WTC11 (cell line): Measurements from ENCODE around the gene S100A13. TPM values are rescaled to one million over a fixed set of nuclear protein-coding genes. Genes with fewer than 3 reads are reported as not detected.
A peak's percentile ranks its signal among the peaks of the same experiment; 100 is the strongest.

ENCODE experiments used
- E2F5 ChIP-seq: sonication (generic); formaldehyde crosslinking; IDR thresholded peaks from 2 replicates; pipeline ENCODE4 v1.8.1; 2022; ENCODE audit warnings: mild to moderate bottlenecking, moderate library complexity, missing genetic modification reagents
- ESRRA ChIP-seq: sonication (generic); formaldehyde crosslinking; IDR thresholded peaks from 2 replicates; pipeline ENCODE4 v1.8.1; 2022; ENCODE audit warnings: mild to moderate bottlenecking, missing genetic modification reagents, borderline replicate concordance
- GRHL2 ChIP-seq: fragments of 250-450 bp; sonication (Bioruptor Pico); IDR thresholded peaks from 2 replicates; pipeline ENCODE4 v1.8.0; 2022; ENCODE audit warnings: mild to moderate bottlenecking, moderate library complexity; ENCODE audit not compliant: insufficient replicate concordance, severe bottlenecking
- GTF2I ChIP-seq: fragments of 250-450 bp; sonication (Bioruptor Pico); conservative IDR thresholded peaks from 2 replicates; pipeline ENCODE4 v1.4.0; 2021; ENCODE audit warnings: mild to moderate bottlenecking
- HMGXB4 ChIP-seq: sonication (generic); formaldehyde crosslinking; IDR thresholded peaks from 2 replicates; pipeline ENCODE4 v1.8.1; 2023; ENCODE audit warnings: mild to moderate bottlenecking, moderate library complexity, missing genetic modification reagents
- JUN ChIP-seq: sonication (generic); formaldehyde crosslinking; IDR thresholded peaks from 2 replicates; pipeline ENCODE4 v1.8.0; 2023; ENCODE audit warnings: mild to moderate bottlenecking, missing genetic modification reagents
- MLX ChIP-seq: sonication (generic); formaldehyde crosslinking; IDR thresholded peaks from 2 replicates; pipeline ENCODE4 v1.8.1; 2023; ENCODE audit warnings: mild to moderate bottlenecking, missing genetic modification reagents, moderate library complexity
- MYBL2 ChIP-seq: sonication (generic); formaldehyde crosslinking; IDR thresholded peaks from 2 replicates; pipeline ENCODE4 v1.8.1; 2023; ENCODE audit warnings: mild to moderate bottlenecking, moderate library complexity, missing genetic modification reagents
- NR1H2 ChIP-seq: sonication (generic); formaldehyde crosslinking; IDR thresholded peaks from 2 replicates; pipeline ENCODE4 v1.9.0; 2021; ENCODE audit warnings: mild to moderate bottlenecking, moderate library complexity, missing genetic modification reagents
- PREB ChIP-seq: sonication (generic); formaldehyde crosslinking; IDR thresholded peaks from 2 replicates; pipeline ENCODE4 v1.8.1; 2022; ENCODE audit warnings: mild to moderate bottlenecking, missing genetic modification reagents, moderate library complexity, borderline replicate concordance
- USF2 ChIP-seq: sonication (generic); formaldehyde crosslinking; IDR thresholded peaks from 2 replicates; pipeline ENCODE4 v1.8.1; 2023; ENCODE audit warnings: mild to moderate bottlenecking, missing genetic modification reagents, moderate library complexity
- ZNF121 ChIP-seq: sonication (generic); formaldehyde crosslinking; IDR thresholded peaks from 2 replicates; pipeline ENCODE4 v1.8.0; 2023; ENCODE audit warnings: missing genetic modification reagents
- ZNF219 ChIP-seq: sonication (generic); formaldehyde crosslinking; IDR thresholded peaks from 2 replicates; pipeline ENCODE4 v1.8.0; 2023; ENCODE audit warnings: missing genetic modification reagents, mild to moderate bottlenecking, borderline replicate concordance
- ZNF317 ChIP-seq: sonication (generic); formaldehyde crosslinking; IDR thresholded peaks from 2 replicates; pipeline ENCODE4 v1.8.1; 2023; ENCODE audit warnings: low read depth, mild to moderate bottlenecking, moderate library complexity, missing genetic modification reagents, borderline replicate concordance
- ZNF423 ChIP-seq: fragments of 250-450 bp; sonication (Bioruptor Pico); IDR thresholded peaks from 2 replicates; pipeline ENCODE4 v2.1.2; 2022; ENCODE audit warnings: mild to moderate bottlenecking, moderate library complexity
- total RNA-seq: library from RNA; stranded (reverse); gene quantifications from 3 replicates; pipeline ENCODE4 v1.2.3, GENCODE V29; 2021
- TF ChIP-seq, protein P1 (sequence below): sonication (generic); formaldehyde crosslinking; IDR thresholded peaks from 2 replicates; pipeline ENCODE4 v1.8.1; 2023; ENCODE audit warnings: mild to moderate bottlenecking, missing genetic modification reagents
- TF ChIP-seq, protein P2 (sequence below): sonication (generic); formaldehyde crosslinking; IDR thresholded peaks from 2 replicates; pipeline ENCODE4 v1.8.0; 2022; ENCODE audit warnings: mild to moderate bottlenecking, missing genetic modification reagents
- TF ChIP-seq, protein P3 (sequence below): sonication (generic); formaldehyde crosslinking; IDR thresholded peaks from 2 replicates; pipeline ENCODE4 v1.8.0; 2023; ENCODE audit warnings: missing genetic modification reagents

Gene S100A13
- total RNA-seq, 1 experiment from 2014 or later, result 68.4 TPM

DNA sequence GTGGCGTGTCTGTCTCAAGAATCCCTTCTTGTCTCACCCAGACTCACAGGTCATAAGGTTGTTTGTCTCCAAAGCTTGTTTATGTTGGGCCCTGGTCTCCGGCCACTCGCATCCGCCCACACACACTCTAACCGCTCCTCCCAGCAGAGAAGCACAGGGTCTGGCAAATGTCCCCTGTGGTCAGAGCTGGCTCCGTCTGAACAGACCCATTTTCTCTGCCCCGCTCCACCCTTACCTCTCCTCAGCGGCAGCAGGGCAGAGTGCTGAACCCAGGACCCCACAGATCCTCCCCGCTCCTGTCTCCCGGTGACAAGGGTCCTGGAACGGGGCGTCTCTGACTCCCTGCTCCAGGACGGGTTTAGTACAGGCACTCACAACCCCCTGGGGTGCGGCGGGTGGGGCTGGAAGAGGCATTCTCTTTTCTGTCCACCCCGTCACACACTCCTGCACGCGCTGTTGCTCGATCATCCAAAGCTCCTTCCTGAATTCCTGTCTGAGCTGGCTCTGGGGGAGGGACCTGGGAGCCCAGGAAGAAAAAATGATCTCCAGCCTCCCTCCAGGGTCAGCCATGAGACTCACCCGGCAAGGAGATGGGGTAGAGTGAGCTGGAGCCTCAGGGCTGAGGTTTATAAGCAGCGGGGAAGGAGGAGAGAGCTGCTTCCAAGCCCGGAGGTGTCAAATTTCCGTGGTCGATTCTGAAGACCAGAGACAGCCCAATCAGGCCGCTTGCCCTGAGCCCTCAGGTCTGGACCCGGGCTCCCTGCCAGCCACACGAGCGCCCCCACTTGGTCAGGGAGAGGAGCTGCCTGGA, at the start of gene S100A13 (continued):
- TF ChIP-seq E2F5, result no peak
- no peak for TF ChIP-seq MYBL2 (CRISPR knock-in tag)
- no peak for TF ChIP-seq JUN (CRISPR knock-in tag)
- TF ChIP-seq ZNF219 (CRISPR knock-in tag), result no peak
- TF ChIP-seq ZNF317 (CRISPR knock-in tag), result no peak
- TF ChIP-seq, protein P1, sequence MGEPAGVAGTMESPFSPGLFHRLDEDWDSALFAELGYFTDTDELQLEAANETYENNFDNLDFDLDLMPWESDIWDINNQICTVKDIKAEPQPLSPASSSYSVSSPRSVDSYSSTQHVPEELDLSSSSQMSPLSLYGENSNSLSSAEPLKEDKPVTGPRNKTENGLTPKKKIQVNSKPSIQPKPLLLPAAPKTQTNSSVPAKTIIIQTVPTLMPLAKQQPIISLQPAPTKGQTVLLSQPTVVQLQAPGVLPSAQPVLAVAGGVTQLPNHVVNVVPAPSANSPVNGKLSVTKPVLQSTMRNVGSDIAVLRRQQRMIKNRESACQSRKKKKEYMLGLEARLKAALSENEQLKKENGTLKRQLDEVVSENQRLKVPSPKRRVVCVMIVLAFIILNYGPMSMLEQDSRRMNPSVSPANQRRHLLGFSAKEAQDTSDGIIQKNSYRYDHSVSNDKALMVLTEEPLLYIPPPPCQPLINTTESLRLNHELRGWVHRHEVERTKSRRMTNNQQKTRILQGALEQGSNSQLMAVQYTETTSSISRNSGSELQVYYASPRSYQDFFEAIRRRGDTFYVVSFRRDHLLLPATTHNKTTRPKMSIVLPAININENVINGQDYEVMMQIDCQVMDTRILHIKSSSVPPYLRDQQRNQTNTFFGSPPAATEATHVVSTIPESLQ (CRISPR knock-in tag), result no peak
- TF ChIP-seq GTF2I (CRISPR knock-in tag), result no peak
- TF ChIP-seq, protein P2, sequence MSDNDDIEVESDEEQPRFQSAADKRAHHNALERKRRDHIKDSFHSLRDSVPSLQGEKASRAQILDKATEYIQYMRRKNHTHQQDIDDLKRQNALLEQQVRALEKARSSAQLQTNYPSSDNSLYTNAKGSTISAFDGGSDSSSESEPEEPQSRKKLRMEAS (CRISPR knock-in tag), result peak; percentile 69
- no peak for TF ChIP-seq MLX (CRISPR knock-in tag)
- TF ChIP-seq ZNF121 (CRISPR knock-in tag), result no peak
- TF ChIP-seq USF2 (CRISPR knock-in tag), result no peak
- TF ChIP-seq, protein P3, sequence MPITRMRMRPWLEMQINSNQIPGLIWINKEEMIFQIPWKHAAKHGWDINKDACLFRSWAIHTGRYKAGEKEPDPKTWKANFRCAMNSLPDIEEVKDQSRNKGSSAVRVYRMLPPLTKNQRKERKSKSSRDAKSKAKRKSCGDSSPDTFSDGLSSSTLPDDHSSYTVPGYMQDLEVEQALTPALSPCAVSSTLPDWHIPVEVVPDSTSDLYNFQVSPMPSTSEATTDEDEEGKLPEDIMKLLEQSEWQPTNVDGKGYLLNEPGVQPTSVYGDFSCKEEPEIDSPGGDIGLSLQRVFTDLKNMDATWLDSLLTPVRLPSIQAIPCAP, result no peak
- TF ChIP-seq PREB (CRISPR knock-in tag), result no peak
- TF ChIP-seq GRHL2 (CRISPR knock-in tag), result no peak
- TF ChIP-seq NR1H2 (CRISPR knock-in tag), result no peak
- TF ChIP-seq ZNF423 (CRISPR knock-in tag), result peak; percentile 25; the same call in 1 of the 2 replicates
- no peak for TF ChIP-seq ESRRA (CRISPR knock-in tag)
- peak; percentile 79; the same call in 1 of the 2 replicates for TF ChIP-seq HMGXB4
